H1 (cell line): ENCODE measurements around the gene ZNF277. TPM values are rescaled to one million over a fixed set of nuclear protein-coding genes. Genes with fewer than 3 reads are reported as not detected.

Source experiments
- CTCF ChIA-PET: fragments of 300-600 bp; sonication (Branson Sonifier 250); formaldehyde crosslinking; loops from one replicate; lab custom pipeline; 2021; ENCODE audit not compliant: partially characterized antibody; lab: Charles Lee
- POLR2A ChIA-PET: fragments of 300-600 bp; sonication (Branson Sonifier 250); formaldehyde crosslinking; loops from one replicate; lab custom pipeline; 2021; ENCODE audit warnings: inconsistent platforms; ENCODE audit not compliant: partially characterized antibody; lab: Charles Lee
- DNase-seq, 2 experiments: peaks; one replicate each; pipeline versions ENCODE4 v3.0.0 to v3.0.0-alpha.2; 2010 to 2022; ENCODE audit warnings: low spot score in 2 of 2, low read depth in 1 of 2, mixed read lengths in 1 of 2
- FAIRE-seq: peaks from 2 replicates; lab custom pipeline; 2011; peaks lifted over from hg19 to GRCh38; lab: Jason Lieb, UNC
- H2AFZ ChIP-seq: 2 replicates; pipeline ENCODE4 v1.8.1; 2012; ENCODE audit warnings: low read length, inconsistent platforms
- H2AK5ac ChIP-seq: 2 replicates; pipeline ENCODE4 v1.6.1; 2013; ENCODE audit warnings: low read depth, low read length
- H2BK120ac ChIP-seq: replicated peaks from 2 replicates; pipeline ENCODE3; 2013; ENCODE audit warnings: low read depth, low read length, inconsistent platforms
- H2BK12ac ChIP-seq: 2 replicates; pipeline ENCODE4 v1.6.1; 2013; ENCODE audit warnings: low read depth, low read length
- H2BK15ac ChIP-seq: 2 replicates; pipeline ENCODE4 v1.6.1; 2013; ENCODE audit warnings: low read length
- H2BK20ac ChIP-seq: 2 replicates; pipeline ENCODE4 v1.6.1; 2013; ENCODE audit warnings: low read length
- H2BK5ac ChIP-seq: 2 replicates; pipeline ENCODE4 v1.6.1; 2013; ENCODE audit warnings: low read depth, low read length
- H3K14ac ChIP-seq: 2 replicates; pipeline ENCODE4 v1.6.1; 2013; ENCODE audit warnings: inconsistent platforms; ENCODE audit not compliant: insufficient read length
- H3K18ac ChIP-seq: 2 replicates; pipeline ENCODE4 v1.6.1; 2013; ENCODE audit warnings: low read length; ENCODE audit errors: extremely low read depth
- H3K23ac ChIP-seq: 2 replicates; pipeline ENCODE4 v1.6.1; 2013; ENCODE audit warnings: inconsistent platforms; ENCODE audit not compliant: insufficient read length
- H3K23me2 ChIP-seq: 2 replicates; pipeline ENCODE4 v1.6.1; 2013; ENCODE audit warnings: low read depth, low read length
- H3K27ac ChIP-seq: 2 replicates; pipeline ENCODE4 v1.6.1; 2011; ENCODE audit warnings: low read depth, low read length, inconsistent platforms
- H3K27me3 ChIP-seq, 4 experiments: replicated peaks in 1 of 4; 1 replicate in 1 of 4; 2 replicates in 3 of 4; pipeline versions ENCODE4 v1.6.1 to v1.8.1; 2011 to 2013; ENCODE audit warnings: low read length in 3 of 4, mild to moderate bottlenecking in 3 of 4, inconsistent platforms in 2 of 4, mixed read lengths in 2 of 4, moderate library complexity in 1 of 4; ENCODE audit not compliant: control insufficient read depth in 3 of 4, insufficient read depth in 3 of 4; ENCODE audit errors: extremely low read depth in 1 of 4
- H3K36me3 ChIP-seq, 4 experiments: 2 replicates each; pipeline versions ENCODE4 v1.6.1 to v1.8.1; 2011 to 2013; ENCODE audit warnings: mild to moderate bottlenecking in 4 of 4, low read length in 3 of 4, moderate library complexity in 2 of 4, control low read depth in 1 of 4, inconsistent platforms in 1 of 4; ENCODE audit not compliant: insufficient read depth in 4 of 4, control insufficient read depth in 2 of 4
- H3K4ac ChIP-seq: replicated peaks from 2 replicates; pipeline ENCODE3; 2013; ENCODE audit warnings: low read length, low read depth, mixed read lengths, inconsistent platforms; ENCODE audit not compliant: insufficient read length
- H3K4me1 ChIP-seq, 4 experiments: replicated peaks in 1 of 4; 1 replicate in 1 of 4; 2 replicates in 3 of 4; pipeline versions ENCODE4 v1.6.1 to v1.8.1; 2011 to 2013; ENCODE audit warnings: low read length in 3 of 4, inconsistent platforms in 2 of 4, mixed read lengths in 1 of 4; ENCODE audit not compliant: insufficient read depth in 4 of 4, control insufficient read depth in 3 of 4
- H3K4me2 ChIP-seq, 2 experiments: 2 replicates each; pipeline versions ENCODE4 v1.6.1 to v1.8.1; 2011 to 2013; ENCODE audit warnings: low read depth in 2 of 2, low read length in 2 of 2, control low read depth in 1 of 2, inconsistent platforms in 1 of 2, mild to moderate bottlenecking in 1 of 2; ENCODE audit not compliant: insufficient read depth in 1 of 2
- H3K4me3 ChIP-seq, 4 experiments: fragments of 200-600, 300-600 bp in 1 of 4; sonication (generic), shearing (Covaris generic), sonication (Bioruptor Twin) in 1 of 4; 2 replicates each; pipeline versions ENCODE4 v1.5.1 to v1.8.1; 2011 to 2016; ENCODE audit warnings: low read length in 4 of 4, low read depth in 3 of 4, control low read depth in 2 of 4, inconsistent platforms in 2 of 4, mild to moderate bottlenecking in 2 of 4, mixed read lengths in 1 of 4, moderate library complexity in 1 of 4; ENCODE audit not compliant: insufficient read depth in 2 of 4; ENCODE audit errors: extremely low read depth in 1 of 4
- H3K56ac ChIP-seq: replicated peaks from 2 replicates; pipeline ENCODE3; 2013; ENCODE audit warnings: low read depth, mild to moderate bottlenecking, mixed read lengths, low read length, inconsistent platforms; ENCODE audit not compliant: insufficient read length
- H3K79me1 ChIP-seq: 2 replicates; pipeline ENCODE4 v1.6.1; 2013; ENCODE audit warnings: low read depth, low read length, control low read depth
- H3K79me2 ChIP-seq, 2 experiments: 2 replicates each; pipeline versions ENCODE4 v1.6.1 to v1.8.1; 2012 to 2013; ENCODE audit warnings: low read length in 2 of 2, mild to moderate bottlenecking in 2 of 2, inconsistent platforms in 1 of 2; ENCODE audit not compliant: insufficient read depth in 2 of 2, control insufficient read depth in 1 of 2
- H3K9ac ChIP-seq, 4 experiments: replicated peaks in 1 of 4; 1 replicate in 1 of 4; 2 replicates in 3 of 4; pipeline versions ENCODE4 v1.6.1 to v1.8.1; 2011 to 2013; ENCODE audit warnings: low read depth in 3 of 4, low read length in 3 of 4, control low read depth in 2 of 4, mild to moderate bottlenecking in 2 of 4, moderate library complexity in 2 of 4, inconsistent platforms in 1 of 4; ENCODE audit errors: extremely low read depth in 1 of 4
- H3K9me3 ChIP-seq, 2 experiments: 2 replicates each; pipeline versions ENCODE4 v1.6.1 to v1.8.1; 2012 to 2013; ENCODE audit warnings: mild to moderate bottlenecking in 2 of 2, moderate library complexity in 2 of 2, control low read depth in 1 of 2, inconsistent platforms in 1 of 2, low read depth in 1 of 2, low read length in 1 of 2, mixed read lengths in 1 of 2; ENCODE audit not compliant: insufficient read depth in 2 of 2
- H4K20me1 ChIP-seq, 2 experiments: replicated peaks in 1 of 2; 2 replicates each; pipeline versions ENCODE3 to v1.8.1; 2011 to 2013; ENCODE audit warnings: inconsistent platforms in 2 of 2, low read length in 2 of 2, mild to moderate bottlenecking in 1 of 2; ENCODE audit not compliant: insufficient read depth in 2 of 2, control insufficient read depth in 1 of 2
- H4K5ac ChIP-seq: 2 replicates; pipeline ENCODE4 v1.6.1; 2013; ENCODE audit warnings: low read length, low read depth, mixed read lengths, inconsistent platforms; ENCODE audit not compliant: insufficient read length
- H4K8ac ChIP-seq: 2 replicates; pipeline ENCODE4 v1.8.0; 2013; ENCODE audit warnings: mild to moderate bottlenecking, moderate library complexity, low read length, inconsistent platforms; ENCODE audit not compliant: insufficient read depth; ENCODE audit errors: extremely low read depth
- H4K91ac ChIP-seq: replicated peaks from 2 replicates; pipeline ENCODE3; 2013; ENCODE audit warnings: low read length, mixed read lengths, inconsistent platforms; ENCODE audit not compliant: insufficient read length
- KDM1A ChIP-seq: fragments of 200-600, 300-600 bp; sonication (generic); IDR thresholded peaks from 2 replicates; pipeline ENCODE4 v1.7.1; 2016; ENCODE audit warnings: mild to moderate bottlenecking, low read length, borderline replicate concordance
- MAFK ChIP-seq: IDR thresholded peaks from 2 replicates; pipeline ENCODE4 v1.6.1; 2012; ENCODE audit warnings: low read depth, mild to moderate bottlenecking, improper control_type of control experiment, low read length
- NRF1 ChIP-seq: IDR thresholded peaks from 2 replicates; pipeline ENCODE4 v1.6.1; 2011; ENCODE audit warnings: mild to moderate bottlenecking, low read depth, low read length, improper control_type of control experiment
- POLR2A ChIP-seq, 2 experiments: IDR thresholded peaks; 1 replicate in 1 of 2; 2 replicates in 1 of 2; pipeline ENCODE4 v1.6.1; 2011; ENCODE audit warnings: low read depth in 2 of 2, low read length in 2 of 2, mild to moderate bottlenecking in 2 of 2; ENCODE audit errors: control extremely low read depth in 1 of 2
- RNF2 ChIP-seq: fragments of 200-900, 300-1000 bp; sonication (generic); IDR thresholded peaks from 2 replicates; pipeline ENCODE4 v1.7.1; 2016; ENCODE audit warnings: borderline replicate concordance, low read depth, mild to moderate bottlenecking, antibody characterized with exemption, low read length; ENCODE audit not compliant: poor library complexity, severe bottlenecking; ENCODE audit errors: missing control alignments
- SP1 ChIP-seq: IDR thresholded peaks from 2 replicates; pipeline ENCODE4 v1.6.1; 2011; ENCODE audit warnings: low read depth, low read length
- SP4 ChIP-seq: IDR thresholded peaks from 2 replicates; pipeline ENCODE4 v1.6.1; 2012; ENCODE audit warnings: low read length, inconsistent platforms
- TBP ChIP-seq: IDR thresholded peaks from 2 replicates; pipeline ENCODE4 v1.6.1; 2011; ENCODE audit warnings: low read depth, low read length, improper control_type of control experiment
- TEAD4 ChIP-seq: IDR thresholded peaks from 2 replicates; pipeline ENCODE4 v1.6.1; 2012; ENCODE audit warnings: low read depth, low read length, inconsistent platforms, mixed read lengths
- WGBS, 2 experiments: shearing (Covaris generic) in 1 of 2; methylation state at CpG; one replicate each; pipeline versions ENCODE4 v1.1.6 to v1.1.7; 2013 to 2015; ENCODE audit warnings: low lambda C conversion rate in 2 of 2, mixed read lengths in 2 of 2, inconsistent platforms in 1 of 2, low coverage in 1 of 2, missing lambda C conversion rate in 1 of 2; ENCODE audit not compliant: insufficient replicate concordance in 2 of 2, insufficient coverage in 1 of 2, insufficient read length in 1 of 2; ENCODE audit errors: extremely low coverage in 1 of 2, missing lambda C conversion rate in 1 of 2; 5-methylcytosine and 5-hydroxymethylcytosine counted together
- polyA plus RNA-seq, 7 experiments: library from polyadenylated mRNA; depleted of rRNA in 3 of 7; stranded (reverse) in 5 of 7; unstranded in 2 of 7; fragments of >200 nt in 5 of 7; fragments of 200-250 nt in 2 of 7; gene quantifications; 1 replicate in 5 of 7; 2 replicates in 1 of 7; 4 replicates in 1 of 7; pipeline versions ENCODE4 v1.2.1 to v1.2.3, GENCODE V29; 2011 to 2013; ENCODE audit warnings: missing spikeins in 2 of 7, mixed read lengths in 2 of 7
- total RNA-seq: library from RNA; stranded (reverse); fragmentation: NEBNext Ultra II Directional; extraction: Animal tissue kit (Norgen Biotek cat#: 25700); gene quantifications from 2 replicates; pipeline ENCODE4 v1.2.1, GENCODE V29; 2021
- TF ChIP-seq, protein P1 (sequence below), 3 experiments: IDR thresholded peaks; 1 replicate in 2 of 3; 2 replicates in 1 of 3; pipeline versions ENCODE4 v1.5.1 to v1.6.1; 2011; ENCODE audit warnings: low read length in 3 of 3, mild to moderate bottlenecking in 3 of 3, inconsistent platforms in 2 of 3, low read depth in 1 of 3, moderate library complexity in 1 of 3; ENCODE audit not compliant: insufficient read depth in 1 of 3; ENCODE audit errors: control extremely low read depth in 1 of 3
- TF ChIP-seq, protein P2 (sequence below): IDR thresholded peaks from 2 replicates; pipeline ENCODE4 v1.6.1; 2012; ENCODE audit warnings: inconsistent platforms

Gene ZNF277
- total and polyA plus RNA-seq, 2 of the 8 experiments (the other 6 are each of a cell fraction or from before 2014, with no cell fraction given): 5.1 to 21.7 TPM

DNA sequence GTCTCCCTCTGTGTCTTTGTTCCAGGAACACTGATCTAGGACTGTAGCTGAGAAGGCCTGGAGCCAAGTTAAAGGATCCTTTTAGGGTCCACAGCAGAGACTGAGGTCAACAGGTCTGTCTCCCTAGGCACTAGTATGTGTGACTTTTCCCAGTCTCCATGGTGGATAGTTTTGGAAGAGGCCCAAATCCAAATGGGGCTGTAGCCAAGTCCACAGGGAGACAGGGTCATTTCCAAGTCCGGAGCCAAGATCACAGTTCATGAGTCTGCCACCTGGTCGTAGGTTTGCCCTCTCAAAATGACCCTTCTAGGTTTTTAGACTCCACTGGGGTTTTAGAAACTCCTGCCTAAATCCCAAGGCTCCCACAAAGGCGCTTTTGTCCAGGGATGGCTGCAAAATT is 16.8 kb downstream of the ZNF277 start:
- Histone ChIP-seq H3K18ac (no peak overlapping the region), H3K4me3 (no peak overlapping the region), H3K4me2 (no peak overlapping the region), H2AK5ac (no peak overlapping the region), H2BK120ac (no peak overlapping the region), H3K4me1 (no peaks in the 10 kb centered on the region; a peak in 2 of 7 replicates), H3K56ac (no peak overlapping the region), H3K14ac (no peak overlapping the region), H3K79me2 (peaks cover 5 to 77% of the 10 kb centered on the region in 2 experiments; a peak in 3 of 4 replicates), H4K91ac (no peak overlapping the region), H3K9me3 (no peaks in the 10 kb centered on the region; a peak in 1 of 4 replicates)
- no peak for FAIRE-seq
- DNase-seq: no peak
- CTCF ChIA-PET: interaction anchor here (5.4 kb wide), 1 partner anchor 9 kb away, joined by 18 read pairs; no protein-coding TSS in a partner anchor
- TF ChIP-seq TBP: no peak
- no peak for TF ChIP-seq RNF2
- no peak for TF ChIP-seq MAFK
- no peak for TF ChIP-seq TEAD4
- no peak for TF ChIP-seq SP4
- TF ChIP-seq POLR2A (IDR thresholded peaks at IDR 0.05; ENCODE audit: control extremely low read depth in 1 of 2, low read depth in 2 of 2, low read length in 2 of 2): no peak
- TF ChIP-seq, protein P1, sequence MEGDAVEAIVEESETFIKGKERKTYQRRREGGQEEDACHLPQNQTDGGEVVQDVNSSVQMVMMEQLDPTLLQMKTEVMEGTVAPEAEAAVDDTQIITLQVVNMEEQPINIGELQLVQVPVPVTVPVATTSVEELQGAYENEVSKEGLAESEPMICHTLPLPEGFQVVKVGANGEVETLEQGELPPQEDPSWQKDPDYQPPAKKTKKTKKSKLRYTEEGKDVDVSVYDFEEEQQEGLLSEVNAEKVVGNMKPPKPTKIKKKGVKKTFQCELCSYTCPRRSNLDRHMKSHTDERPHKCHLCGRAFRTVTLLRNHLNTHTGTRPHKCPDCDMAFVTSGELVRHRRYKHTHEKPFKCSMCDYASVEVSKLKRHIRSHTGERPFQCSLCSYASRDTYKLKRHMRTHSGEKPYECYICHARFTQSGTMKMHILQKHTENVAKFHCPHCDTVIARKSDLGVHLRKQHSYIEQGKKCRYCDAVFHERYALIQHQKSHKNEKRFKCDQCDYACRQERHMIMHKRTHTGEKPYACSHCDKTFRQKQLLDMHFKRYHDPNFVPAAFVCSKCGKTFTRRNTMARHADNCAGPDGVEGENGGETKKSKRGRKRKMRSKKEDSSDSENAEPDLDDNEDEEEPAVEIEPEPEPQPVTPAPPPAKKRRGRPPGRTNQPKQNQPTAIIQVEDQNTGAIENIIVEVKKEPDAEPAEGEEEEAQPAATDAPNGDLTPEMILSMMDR (IDR thresholded peaks at IDR 0.05; ENCODE audit: control extremely low read depth in 1 of 3, insufficient read depth in 1 of 3, low read depth in 1 of 3, low read length in 3 of 3): no peak
- no peak for TF ChIP-seq NRF1
- TF ChIP-seq SP1: no peak
- TF ChIP-seq, protein P2, sequence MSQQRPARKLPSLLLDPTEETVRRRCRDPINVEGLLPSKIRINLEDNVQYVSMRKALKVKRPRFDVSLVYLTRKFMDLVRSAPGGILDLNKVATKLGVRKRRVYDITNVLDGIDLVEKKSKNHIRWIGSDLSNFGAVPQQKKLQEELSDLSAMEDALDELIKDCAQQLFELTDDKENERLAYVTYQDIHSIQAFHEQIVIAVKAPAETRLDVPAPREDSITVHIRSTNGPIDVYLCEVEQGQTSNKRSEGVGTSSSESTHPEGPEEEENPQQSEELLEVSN: no peak
- TF ChIP-seq KDM1A: no peak
- TF ChIP-seq, all 59 proteins: peak for 0
- no peaks in the 10 kb centered on the region for H3K36me3 ChIP-seq
- H2AFZ ChIP-seq: no peak overlapping the region
- POLR2A ChIA-PET: interaction anchor here (0.6 kb wide), 1 partner anchor 16 kb away, joined by 3 read pairs; the partner anchor contains the start of gene ZNF277
- no peak overlapping the region for H2BK20ac ChIP-seq
- H4K8ac ChIP-seq: no peak overlapping the region; the same call in 1 of the 2 replicates
- 92% methylated on average over 3 of the region's 3 CpGs; no CpG with 5 or more reads in 1 of the 2 experiments for WGBS, 2 experiments
- no peaks in the 10 kb centered on the region; the same call in 1 of the 2 replicates for H3K79me1 ChIP-seq
- no peak overlapping the region for H2BK5ac ChIP-seq
- peaks cover 0 to 3% of the 10 kb centered on the region in 2 experiments for H4K20me1 ChIP-seq
- H3K23me2 ChIP-seq: no peaks in the 10 kb centered on the region
- no peak overlapping the region for H3K4ac ChIP-seq
- no peak overlapping the region for H3K9ac ChIP-seq
- no peak overlapping the region for H2BK15ac ChIP-seq
- H3K27me3 ChIP-seq: no peaks in the 10 kb centered on the region
- no peak overlapping the region for H4K5ac ChIP-seq
- H3K23ac ChIP-seq: no peak overlapping the region
- no peak overlapping the region for H2BK12ac ChIP-seq
- no peak overlapping the region for H3K27ac ChIP-seq
